Measurements from ENCODE around the gene CYP21A2. TPM values are rescaled to one million over a fixed set of nuclear protein-coding genes. Genes with fewer than 3 reads are reported as not detected.
"Not testable (repeated sequence)": the region's sequence is repeated elsewhere in the genome, so short reads cannot be mapped to it uniquely, and the experiment has no call there.

The CYP21A2 gene
- polyA plus RNA-seq (2013, experiment 1 of 4), result not detected
- 0.25 TPM for polyA plus RNA-seq (2013, experiment 2 of 4)
- polyA plus RNA-seq (2013, experiment 3 of 4), result 0.32 TPM
- polyA plus RNA-seq (2013, experiment 4 of 4), result not detected

DNA sequence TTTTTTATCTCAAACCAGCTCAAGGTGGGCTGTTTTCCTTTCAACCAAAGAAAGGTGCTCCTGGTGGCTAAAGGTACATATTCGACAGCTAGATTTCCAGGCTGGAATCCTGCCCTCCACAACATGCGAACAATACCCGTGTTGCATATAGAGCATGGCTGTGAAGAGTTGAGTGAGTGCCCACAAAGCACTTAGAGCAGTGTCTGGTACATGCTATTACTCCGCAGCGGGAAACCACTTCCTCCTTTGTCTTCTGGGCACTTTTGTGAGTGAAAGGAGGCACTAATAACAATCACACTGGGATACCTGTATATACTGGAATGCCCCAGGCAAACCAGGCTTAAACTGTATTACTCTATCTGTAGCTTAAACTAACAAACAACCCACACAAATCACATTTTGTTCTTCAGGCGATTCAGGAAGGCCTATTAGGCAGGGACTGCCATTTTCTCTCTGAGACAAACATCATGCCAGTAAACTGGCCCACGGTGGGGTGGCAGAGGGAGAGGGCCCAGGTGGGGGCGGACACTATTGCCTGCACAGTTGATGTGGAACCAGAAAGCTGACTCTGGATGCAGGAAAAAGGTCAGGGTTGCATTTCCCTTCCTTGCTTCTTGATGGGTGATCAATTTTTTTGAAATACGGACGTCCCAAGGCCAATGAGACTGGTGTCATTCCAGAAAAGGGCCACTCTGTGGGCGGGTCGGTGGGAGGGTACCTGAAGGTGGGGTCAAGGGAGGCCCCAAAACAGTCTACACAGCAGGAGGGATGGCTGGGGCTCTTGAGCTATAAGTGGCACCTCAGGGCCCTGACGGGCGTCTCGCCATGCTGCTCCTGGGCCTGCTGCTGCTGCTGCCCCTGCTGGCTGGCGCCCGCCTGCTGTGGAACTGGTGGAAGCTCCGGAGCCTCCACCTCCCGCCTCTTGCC, at the start of gene CYP21A2:
Gene CYP21A2, plus strand, starts transcription at position 818 of the 927 bp plus-strand sequence. Its CDS starts 8 bp downstream, at position 826.
- H3K4me1 ChIP-seq (ENCODE audit: control insufficient read depth, insufficient read depth, low read length); H3K4me3 ChIP-seq (ENCODE audit: insufficient read depth, low read depth, low read length); H3K27ac ChIP-seq (ENCODE audit: insufficient read depth, low read depth, low read length, poor library complexity, severe bottlenecking); H3K36me3 ChIP-seq (ENCODE audit: control insufficient read depth, insufficient read depth, low read length); H3K27me3 ChIP-seq (ENCODE audit: control insufficient read depth, insufficient read depth, low read length, poor library complexity, severe bottlenecking); H3K9me3 ChIP-seq (ENCODE audit: control insufficient read depth, low read length): not testable (repeated sequence)
- WGBS, 2 experiments, result 94 to 95% methylated on average over 13 to 14 of the region's 19 CpGs

DNA sequence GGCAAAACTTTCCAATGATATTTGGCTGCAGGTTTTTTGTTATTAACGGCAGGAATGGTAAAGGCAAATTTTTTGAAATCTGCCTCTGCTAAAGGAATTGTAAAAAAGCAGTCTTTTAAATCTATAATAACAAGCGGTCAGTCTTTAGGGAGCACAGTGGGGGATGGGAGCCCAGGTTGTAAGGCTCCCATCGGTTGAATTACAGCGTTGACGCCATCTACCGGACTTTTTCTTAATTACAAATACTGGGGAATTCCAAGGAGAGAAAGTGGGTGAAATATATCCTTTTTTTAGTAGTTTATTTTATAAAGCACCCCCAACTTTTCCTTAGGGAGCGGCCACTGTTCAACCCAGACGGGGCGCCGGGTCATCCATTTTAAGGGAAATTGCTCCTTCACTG, 48.9 kb upstream of the CYP21A2 start:
- WGBS, 2 experiments, result no CpG with 5 or more reads among the region's 10 CpGs
- H3K4me1 ChIP-seq (ENCODE audit: control insufficient read depth, insufficient read depth, low read length); H3K27ac ChIP-seq (ENCODE audit: insufficient read depth, low read depth, low read length, poor library complexity, severe bottlenecking); H3K9me3 ChIP-seq (ENCODE audit: control insufficient read depth, low read length); H3K4me3 ChIP-seq (ENCODE audit: insufficient read depth, low read depth, low read length); H3K36me3 ChIP-seq (ENCODE audit: control insufficient read depth, insufficient read depth, low read length); H3K27me3 ChIP-seq (ENCODE audit: control insufficient read depth, insufficient read depth, low read length, poor library complexity, severe bottlenecking): not testable (repeated sequence)

DNA sequence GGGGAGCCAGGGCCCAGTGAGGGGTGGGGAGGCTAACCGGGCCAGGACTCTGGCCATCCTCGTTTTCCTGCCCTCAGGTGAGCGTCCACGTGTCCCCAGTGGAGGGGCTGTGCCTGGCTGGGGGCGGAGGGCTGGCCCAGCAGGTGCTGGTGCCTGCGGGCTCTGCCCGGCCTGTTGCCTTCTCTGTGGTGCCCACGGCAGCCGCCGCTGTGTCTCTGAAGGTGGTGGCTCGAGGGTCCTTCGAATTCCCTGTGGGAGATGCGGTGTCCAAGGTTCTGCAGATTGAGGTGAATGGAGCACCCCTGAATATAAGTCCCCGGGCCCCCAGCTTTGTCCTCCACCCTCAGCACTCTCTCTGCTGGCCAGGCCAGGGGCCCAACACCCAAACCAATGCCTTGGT, 43.8 kb upstream of the CYP21A2 start:
- WGBS, 2 experiments, result 88 to 100% methylated on average over 6 to 7 of the region's 14 CpGs
- H3K36me3 ChIP-seq (ENCODE audit: control insufficient read depth, insufficient read depth, low read length); H3K9me3 ChIP-seq (ENCODE audit: control insufficient read depth, low read length); H3K27ac ChIP-seq (ENCODE audit: insufficient read depth, low read depth, low read length, poor library complexity, severe bottlenecking); H3K4me3 ChIP-seq (ENCODE audit: insufficient read depth, low read depth, low read length); H3K27me3 ChIP-seq (ENCODE audit: control insufficient read depth, insufficient read depth, low read length, poor library complexity, severe bottlenecking); H3K4me1 ChIP-seq (ENCODE audit: control insufficient read depth, insufficient read depth, low read length): not testable (repeated sequence)

DNA sequence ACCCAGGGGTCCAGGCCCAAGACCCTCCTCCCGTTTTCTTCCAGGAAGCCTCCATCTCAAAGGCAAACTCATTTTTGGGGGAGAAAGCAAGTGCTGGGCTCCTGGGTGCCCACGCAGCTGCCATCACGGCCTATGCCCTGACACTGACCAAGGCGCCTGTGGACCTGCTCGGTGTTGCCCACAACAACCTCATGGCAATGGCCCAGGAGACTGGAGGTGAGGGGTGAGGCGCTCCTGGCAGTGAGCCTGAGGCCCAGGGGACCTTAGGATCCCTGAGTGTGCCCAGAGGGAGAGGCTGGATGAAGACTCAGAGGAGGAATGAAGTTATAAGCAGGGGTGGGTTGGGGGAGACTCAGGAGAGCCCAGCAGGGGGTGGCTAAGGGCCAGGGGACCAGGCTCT, 41.8 kb upstream of the CYP21A2 start:
- H3K27ac ChIP-seq (ENCODE audit: insufficient read depth, low read depth, low read length, poor library complexity, severe bottlenecking); H3K9me3 ChIP-seq (ENCODE audit: control insufficient read depth, low read length); H3K4me1 ChIP-seq (ENCODE audit: control insufficient read depth, insufficient read depth, low read length); H3K36me3 ChIP-seq (ENCODE audit: control insufficient read depth, insufficient read depth, low read length); H3K4me3 ChIP-seq (ENCODE audit: insufficient read depth, low read depth, low read length); H3K27me3 ChIP-seq (ENCODE audit: control insufficient read depth, insufficient read depth, low read length, poor library complexity, severe bottlenecking): not testable (repeated sequence)
- 92 to 96% methylated on average over 5 to 6 of the region's 6 CpGs for WGBS, 2 experiments

DNA sequence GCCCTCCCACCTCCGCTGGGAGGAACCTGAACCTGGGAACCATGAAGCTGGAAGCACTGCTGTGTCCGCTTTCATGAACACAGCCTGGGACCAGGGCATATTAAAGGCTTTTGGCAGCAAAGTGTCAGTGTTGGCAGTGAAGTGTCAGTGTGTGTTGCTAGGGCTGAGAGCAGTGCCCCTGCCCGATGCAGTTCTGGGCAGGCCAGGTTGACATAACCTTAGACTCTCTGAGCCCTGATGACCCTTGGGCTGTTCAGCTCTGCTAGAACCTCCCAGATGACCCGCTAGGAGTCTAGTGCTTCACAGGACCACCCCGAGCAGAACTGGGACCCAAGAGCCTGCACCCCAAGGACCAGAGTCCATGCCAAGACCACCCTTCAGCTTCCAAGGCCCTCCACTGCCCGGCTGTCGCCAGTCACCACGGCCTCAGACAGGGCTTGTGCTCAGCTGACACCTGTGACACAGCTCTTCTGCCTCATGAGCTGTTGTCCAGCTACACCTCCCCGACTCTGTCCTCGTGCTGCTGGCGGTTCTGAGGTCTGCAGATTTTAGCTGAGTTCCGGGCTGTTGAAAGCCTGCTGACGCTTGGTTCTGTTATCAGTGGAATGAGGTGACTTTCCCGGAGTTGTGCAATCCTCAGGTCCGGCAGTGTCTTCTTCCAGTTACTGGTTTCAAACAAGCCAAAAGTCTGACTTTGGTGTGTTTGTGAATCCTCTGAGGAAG, 35.5 kb upstream of the CYP21A2 start:
- not testable (repeated sequence) for H3K4me3 ChIP-seq (ENCODE audit: insufficient read depth, low read depth, low read length); H3K4me1 ChIP-seq (ENCODE audit: control insufficient read depth, insufficient read depth, low read length); H3K9me3 ChIP-seq (ENCODE audit: control insufficient read depth, low read length)

DNA sequence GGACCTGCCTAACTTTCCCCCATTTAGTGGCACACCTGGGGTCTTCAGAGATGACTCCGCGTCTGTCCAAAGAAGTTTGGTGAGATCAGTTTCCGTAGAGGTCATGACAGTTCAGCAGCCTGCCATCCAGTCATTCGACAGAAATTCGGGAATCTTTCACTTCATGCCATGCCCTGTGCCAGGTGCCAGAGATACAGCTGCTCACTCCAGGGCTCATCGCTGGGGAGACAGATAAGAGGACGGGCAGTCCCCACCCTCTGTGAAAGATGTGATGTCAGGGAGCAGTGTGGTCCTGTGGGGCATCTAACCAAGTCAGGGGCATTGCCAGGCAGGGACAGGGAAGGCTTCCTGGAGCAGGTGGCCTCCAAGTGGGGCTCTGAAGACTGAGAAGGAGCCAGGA, 34.9 kb upstream of the CYP21A2 start:
- not testable (repeated sequence) for H3K27ac ChIP-seq (ENCODE audit: insufficient read depth, low read depth, low read length, poor library complexity, severe bottlenecking); H3K36me3 ChIP-seq (ENCODE audit: control insufficient read depth, insufficient read depth, low read length)
- WGBS, 2 experiments, result no CpG with 5 or more reads among the region's 7 CpGs

More for the DNA sequence above, 35.5 kb upstream of the CYP21A2 start:
- no CpG with 5 or more reads among the region's 15 CpGs for WGBS, 2 experiments
- H3K36me3 ChIP-seq (ENCODE audit: control insufficient read depth, insufficient read depth, low read length); H3K27me3 ChIP-seq (ENCODE audit: control insufficient read depth, insufficient read depth, low read length, poor library complexity, severe bottlenecking); H3K27ac ChIP-seq (ENCODE audit: insufficient read depth, low read depth, low read length, poor library complexity, severe bottlenecking): not testable (repeated sequence)

DNA sequence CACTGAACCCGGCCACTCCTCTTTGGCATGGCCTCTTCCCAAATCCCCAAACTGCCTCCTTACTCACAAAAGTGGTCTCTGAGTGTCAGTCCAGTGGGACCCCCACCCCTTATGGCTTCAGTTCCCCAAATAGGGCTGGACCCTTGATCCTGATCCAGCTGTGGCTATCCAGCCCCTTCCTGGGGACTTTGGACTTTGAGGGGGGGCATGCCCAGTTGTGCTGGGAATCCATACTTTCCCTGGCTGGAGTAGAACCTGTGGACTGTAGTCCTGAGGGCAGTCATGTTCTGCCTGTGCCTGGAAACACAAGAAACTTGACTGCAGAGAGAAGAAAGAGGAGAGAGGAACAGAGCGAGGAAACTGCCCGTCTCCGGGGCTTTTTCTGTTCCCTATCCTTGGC, 33.8 kb upstream of the CYP21A2 start:
- H3K4me3 ChIP-seq (ENCODE audit: insufficient read depth, low read depth, low read length); H3K27ac ChIP-seq (ENCODE audit: insufficient read depth, low read depth, low read length, poor library complexity, severe bottlenecking); H3K36me3 ChIP-seq (ENCODE audit: control insufficient read depth, insufficient read depth, low read length); H3K27me3 ChIP-seq (ENCODE audit: control insufficient read depth, insufficient read depth, low read length, poor library complexity, severe bottlenecking); H3K9me3 ChIP-seq (ENCODE audit: control insufficient read depth, low read length); H3K4me1 ChIP-seq (ENCODE audit: control insufficient read depth, insufficient read depth, low read length): not testable (repeated sequence)
- 94 to 96% methylated on average over 4 of the region's 4 CpGs for WGBS, 2 experiments

More for the DNA sequence above, 34.9 kb upstream of the CYP21A2 start:
- H3K4me1 ChIP-seq (ENCODE audit: control insufficient read depth, insufficient read depth, low read length); H3K4me3 ChIP-seq (ENCODE audit: insufficient read depth, low read depth, low read length); H3K9me3 ChIP-seq (ENCODE audit: control insufficient read depth, low read length); H3K27me3 ChIP-seq (ENCODE audit: control insufficient read depth, insufficient read depth, low read length, poor library complexity, severe bottlenecking): not testable (repeated sequence)

DNA sequence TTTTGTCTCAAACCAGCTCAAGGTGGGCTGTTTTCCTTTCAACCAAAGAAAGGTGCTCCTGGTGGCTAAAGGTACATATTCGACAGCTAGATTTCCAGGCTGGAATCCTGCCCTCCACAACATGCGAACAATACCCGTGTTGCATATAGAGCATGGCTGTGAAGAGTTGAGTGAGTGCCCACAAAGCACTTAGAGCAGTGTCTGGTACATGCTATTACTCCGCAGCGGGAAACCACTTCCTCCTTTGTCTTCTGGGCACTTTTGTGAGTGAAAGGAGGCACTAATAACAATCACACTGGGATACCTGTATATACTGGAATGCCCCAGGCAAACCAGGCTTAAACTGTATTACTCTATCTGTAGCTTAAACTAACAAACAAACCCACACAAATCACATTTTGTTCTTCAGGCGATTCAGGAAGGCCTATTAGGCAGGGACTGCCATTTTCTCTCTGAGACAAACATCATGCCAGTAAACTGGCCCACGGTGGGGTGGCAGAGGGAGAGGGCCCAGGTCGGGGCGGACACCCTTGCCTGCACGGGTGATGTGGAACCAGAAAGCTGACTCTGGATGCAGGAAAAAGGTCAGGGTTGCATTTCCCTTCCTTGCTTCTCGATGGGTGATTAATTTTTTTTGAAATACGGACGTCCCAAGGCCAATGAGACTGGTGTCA, 33.2 kb upstream of the CYP21A2 start:
- not testable (repeated sequence) for H3K4me3 ChIP-seq (ENCODE audit: insufficient read depth, low read depth, low read length)
- WGBS, 2 experiments, result 86 to 88% methylated on average over 8 of the region's 13 CpGs

DNA sequence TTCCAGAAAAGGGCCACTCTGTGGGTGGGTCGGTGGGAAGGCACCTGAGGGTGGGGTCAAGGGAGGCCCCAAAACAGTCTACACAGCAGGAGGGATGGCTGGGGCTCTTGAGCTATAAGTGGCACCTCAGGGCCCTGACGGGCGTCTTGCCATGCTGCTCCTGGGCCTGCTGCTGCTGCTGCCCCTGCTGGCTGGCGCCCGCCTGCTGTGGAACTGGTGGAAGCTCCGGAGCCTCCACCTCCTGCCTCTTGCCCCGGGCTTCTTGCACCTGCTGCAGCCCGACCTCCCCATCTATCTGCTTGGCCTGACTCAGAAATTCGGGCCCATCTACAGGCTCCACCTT, 32.7 kb upstream of the CYP21A2 start:
- WGBS, 2 experiments, result 92% methylated on average over 7 of the region's 9 CpGs
- not testable (repeated sequence) for H3K27me3 ChIP-seq (ENCODE audit: control insufficient read depth, insufficient read depth, low read length, poor library complexity, severe bottlenecking); H3K4me1 ChIP-seq (ENCODE audit: control insufficient read depth, insufficient read depth, low read length); H3K4me3 ChIP-seq (ENCODE audit: insufficient read depth, low read depth, low read length); H3K9me3 ChIP-seq (ENCODE audit: control insufficient read depth, low read length); H3K27ac ChIP-seq (ENCODE audit: insufficient read depth, low read depth, low read length, poor library complexity, severe bottlenecking); H3K36me3 ChIP-seq (ENCODE audit: control insufficient read depth, insufficient read depth, low read length)

More for the DNA sequence above, 33.2 kb upstream of the CYP21A2 start:
- not testable (repeated sequence) for H3K27me3 ChIP-seq (ENCODE audit: control insufficient read depth, insufficient read depth, low read length, poor library complexity, severe bottlenecking); H3K9me3 ChIP-seq (ENCODE audit: control insufficient read depth, low read length); H3K4me1 ChIP-seq (ENCODE audit: control insufficient read depth, insufficient read depth, low read length); H3K36me3 ChIP-seq (ENCODE audit: control insufficient read depth, insufficient read depth, low read length); H3K27ac ChIP-seq (ENCODE audit: insufficient read depth, low read depth, low read length, poor library complexity, severe bottlenecking)

DNA sequence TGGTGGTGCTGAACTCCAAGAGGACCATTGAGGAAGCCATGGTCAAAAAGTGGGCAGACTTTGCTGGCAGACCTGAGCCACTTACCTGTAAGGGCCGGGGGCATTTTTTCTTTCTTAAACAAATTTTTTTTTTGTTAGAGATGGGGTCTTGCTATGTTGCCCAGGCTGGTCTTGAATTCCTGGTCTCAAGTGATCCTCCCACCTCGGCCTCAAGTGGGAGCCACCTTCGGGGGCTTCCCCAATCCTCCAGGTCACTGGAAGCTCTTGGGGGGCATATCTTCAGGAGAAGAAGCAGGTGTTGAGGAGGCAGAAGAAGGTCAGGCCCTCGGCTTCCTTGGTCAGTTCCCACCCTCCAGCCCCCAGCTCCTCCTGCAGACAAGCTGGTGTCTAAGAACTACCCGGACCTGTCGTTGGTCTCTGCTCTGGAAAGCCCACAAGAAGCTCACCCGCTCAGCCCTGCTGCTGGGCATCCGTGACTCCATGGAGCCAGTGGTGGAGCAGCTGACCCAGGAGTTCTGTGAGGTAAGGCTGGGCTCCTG, 32.2 kb upstream of the CYP21A2 start:
- H3K4me3 ChIP-seq (ENCODE audit: insufficient read depth, low read depth, low read length); H3K36me3 ChIP-seq (ENCODE audit: control insufficient read depth, insufficient read depth, low read length); H3K9me3 ChIP-seq (ENCODE audit: control insufficient read depth, low read length); H3K4me1 ChIP-seq (ENCODE audit: control insufficient read depth, insufficient read depth, low read length); H3K27me3 ChIP-seq (ENCODE audit: control insufficient read depth, insufficient read depth, low read length, poor library complexity, severe bottlenecking); H3K27ac ChIP-seq (ENCODE audit: insufficient read depth, low read depth, low read length, poor library complexity, severe bottlenecking): not testable (repeated sequence)
- WGBS, 2 experiments, result 86 to 97% methylated on average over 5 to 6 of the region's 8 CpGs

Measured in ectodermal cell (in vitro differentiated cells).